Measurements from ENCODE around the gene PDE6B.

PDE6B gene

DNA sequence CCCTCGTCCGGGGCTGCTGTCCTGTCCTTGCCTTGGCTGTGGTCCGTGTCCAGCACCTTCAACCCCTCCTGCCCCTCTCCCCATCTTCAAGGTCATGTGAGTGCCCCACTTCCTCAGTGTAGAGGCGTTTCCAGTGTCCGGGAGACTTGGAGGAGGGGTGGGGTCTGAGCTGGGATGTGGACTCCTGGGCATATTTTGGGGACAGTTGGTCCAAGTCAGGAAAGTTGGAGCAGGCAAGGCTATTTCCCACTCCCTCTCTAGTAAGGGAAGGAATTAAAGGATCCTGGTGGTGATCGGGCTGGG lies 83.2 kb downstream of the PDE6B start:
- DNase-seq: no peak

DNA sequence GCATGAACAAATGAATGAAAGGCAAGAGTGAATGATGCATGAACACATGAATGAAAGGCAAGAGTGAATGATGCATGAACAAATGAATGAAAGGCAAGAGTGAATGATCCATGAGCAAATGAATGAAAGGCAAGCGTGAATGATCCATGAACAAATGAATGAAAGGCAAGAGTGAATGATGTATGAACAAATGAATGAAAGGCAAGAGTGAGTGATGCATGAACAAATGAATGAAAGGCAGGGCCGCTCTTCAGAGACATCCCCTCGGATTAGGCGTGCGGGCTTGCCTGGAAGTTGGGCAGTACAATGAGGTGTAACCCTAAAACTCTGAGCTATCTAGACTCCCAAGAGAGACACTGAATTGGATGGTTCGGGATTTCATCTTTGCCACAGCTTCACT lies 84.0 kb downstream of the PDE6B start:
- DNase-seq: no peak

DNA sequence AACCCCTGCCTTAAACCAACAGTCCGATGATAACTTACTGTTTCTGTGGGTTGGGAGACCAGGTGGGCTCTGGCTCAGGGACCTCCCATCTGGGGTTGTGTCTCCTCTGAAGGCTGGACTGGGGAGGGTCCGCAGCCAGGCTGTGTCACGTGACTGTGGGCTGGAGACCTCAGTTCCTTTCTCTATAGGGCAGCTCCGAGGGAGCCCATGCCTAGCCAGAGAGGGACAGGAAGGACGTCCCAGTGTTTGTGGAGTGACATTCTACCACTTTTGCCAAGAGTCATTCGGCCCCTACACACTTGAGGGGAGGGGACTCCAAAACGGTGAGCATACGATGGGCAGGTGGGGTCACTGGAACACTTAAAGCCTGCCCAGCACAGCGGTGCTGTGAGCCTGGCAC lies 84.7 kb downstream of the PDE6B start:
- no peak for DNase-seq

DNA sequence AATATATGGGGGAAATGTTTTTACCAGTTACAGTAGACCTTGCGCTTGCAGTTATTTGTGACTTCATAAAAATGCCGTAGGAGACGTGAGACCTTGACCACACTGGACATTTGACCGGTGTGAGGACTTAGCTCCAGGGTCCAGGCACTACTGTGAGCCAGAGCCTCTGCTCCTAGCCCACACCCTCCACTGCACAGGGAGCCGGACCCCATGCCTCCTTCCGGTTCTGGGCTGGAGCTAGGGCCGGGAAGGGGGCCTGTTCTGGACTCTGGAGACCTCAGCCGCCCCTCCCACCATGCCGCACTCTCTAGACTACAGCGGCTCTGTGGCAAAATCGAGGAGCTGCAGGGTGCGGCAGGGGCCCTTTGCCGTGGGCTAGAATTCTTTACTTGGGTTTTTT lies 85.5 kb downstream of the PDE6B start:
- no peak for DNase-seq

DNA sequence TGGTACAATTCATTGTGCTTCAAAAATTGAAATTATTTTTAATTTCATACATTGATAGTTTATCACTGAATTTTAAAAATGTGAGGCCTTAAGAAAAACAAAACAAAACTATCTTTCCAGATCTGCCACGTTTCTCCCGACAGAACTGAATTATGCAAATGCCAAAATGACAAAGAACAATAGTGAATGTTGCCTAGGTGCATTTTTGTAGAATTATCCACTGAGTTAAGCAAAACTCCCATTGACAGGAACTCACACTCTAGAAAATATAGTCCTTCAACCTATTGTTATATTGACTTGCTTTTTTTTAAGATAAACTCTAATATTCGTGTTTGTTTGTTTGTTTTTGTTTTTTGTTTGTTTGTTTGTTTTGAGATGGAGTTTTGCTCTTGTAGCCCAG lies 86.7 kb downstream of the PDE6B start:
- no peak for DNase-seq

DNA sequence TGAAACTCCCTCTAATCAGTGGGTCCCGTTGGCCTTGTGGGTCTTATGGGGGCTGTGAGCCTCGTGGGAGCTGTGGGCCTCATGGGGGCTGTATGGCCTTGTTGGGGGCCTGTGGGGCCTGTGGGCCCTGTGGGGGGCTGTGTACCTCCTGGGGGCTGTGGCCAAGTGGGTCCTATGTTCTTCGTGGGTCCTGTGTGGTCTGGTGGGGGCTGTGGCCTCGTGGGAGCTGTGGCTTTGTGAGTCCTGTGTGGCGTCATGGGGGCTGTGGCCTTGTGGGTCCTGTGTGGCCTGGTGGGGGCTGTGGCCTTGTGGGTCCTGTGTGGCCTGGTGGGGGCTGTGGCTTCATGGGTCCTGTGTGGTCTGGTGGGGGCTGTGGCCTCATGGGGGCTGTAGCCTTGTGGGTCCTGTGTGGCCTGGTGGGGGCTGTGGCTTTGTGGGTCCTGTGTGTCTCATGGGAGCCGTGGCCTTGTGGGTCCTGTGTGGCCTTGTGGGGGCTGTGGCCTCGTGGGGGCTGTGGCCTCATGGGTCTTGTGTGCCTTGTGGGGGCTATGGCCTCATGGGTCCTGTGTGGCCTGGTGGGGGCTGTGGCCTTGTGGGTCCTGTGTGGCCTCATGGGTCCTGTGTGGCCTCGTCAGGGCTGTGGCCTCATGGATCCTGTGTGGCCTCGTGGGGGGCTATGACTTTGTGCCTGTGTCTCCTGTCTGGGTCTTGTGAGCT lies 87.7 kb downstream of the PDE6B start:
- no peak for DNase-seq

DNA sequence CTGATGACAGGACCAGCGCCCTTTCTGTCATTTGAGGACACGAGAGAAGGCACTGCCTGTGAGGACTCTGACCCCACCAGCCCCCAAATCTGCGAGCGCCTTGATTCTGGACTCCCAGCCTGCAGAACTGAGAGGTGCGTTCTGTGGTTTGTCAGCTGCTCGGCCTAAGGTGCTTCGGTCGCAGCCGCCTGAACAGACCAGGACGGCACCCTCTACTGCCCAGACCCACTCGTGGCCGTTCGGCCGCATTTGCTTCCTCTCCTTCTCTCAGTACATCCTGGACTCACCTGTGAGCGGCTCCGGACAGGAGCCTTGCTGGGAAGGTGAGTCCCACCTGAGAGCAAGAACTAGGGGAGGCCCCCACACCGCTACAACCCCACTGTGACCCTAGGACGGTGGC lies 88.7 kb downstream of the PDE6B start:
- DNase-seq: no peak

DNA sequence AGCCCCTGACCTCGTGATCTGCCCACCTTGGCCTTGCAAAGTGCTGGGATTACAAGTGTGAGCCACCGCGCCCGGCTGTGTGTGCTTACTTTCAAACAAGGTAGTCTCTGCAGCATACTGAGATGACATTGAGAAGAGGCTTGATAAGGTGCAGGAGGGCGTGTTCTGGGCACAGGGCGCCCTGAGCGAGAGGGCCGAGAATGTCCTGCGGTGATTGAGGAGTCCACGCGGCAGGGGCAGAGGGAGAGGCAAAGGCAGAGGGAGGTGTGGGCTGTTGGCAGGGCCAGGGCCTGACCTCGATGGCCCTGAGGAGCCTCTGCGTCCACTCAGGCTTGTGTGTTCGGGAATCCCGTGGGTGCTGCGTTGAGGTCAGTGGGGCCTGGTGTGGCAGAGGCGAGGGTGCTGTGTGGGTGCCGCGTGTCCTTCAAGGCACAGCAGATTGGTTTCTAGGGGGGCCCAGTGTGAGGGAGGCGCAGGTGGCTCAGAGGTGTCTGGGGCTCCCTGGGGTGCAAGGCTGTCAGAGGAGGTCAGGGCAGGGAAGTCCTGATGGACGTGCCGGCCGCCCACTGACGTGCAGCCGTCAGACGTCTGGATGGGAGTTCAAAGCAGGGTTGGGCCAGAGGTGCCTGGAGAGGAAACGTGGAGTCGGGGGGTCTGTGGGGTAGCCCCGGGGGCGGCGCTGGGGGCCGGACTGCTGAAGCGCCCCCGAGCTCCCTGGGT lies 92.4 kb downstream of the PDE6B start:
- no peak for DNase-seq

DNA sequence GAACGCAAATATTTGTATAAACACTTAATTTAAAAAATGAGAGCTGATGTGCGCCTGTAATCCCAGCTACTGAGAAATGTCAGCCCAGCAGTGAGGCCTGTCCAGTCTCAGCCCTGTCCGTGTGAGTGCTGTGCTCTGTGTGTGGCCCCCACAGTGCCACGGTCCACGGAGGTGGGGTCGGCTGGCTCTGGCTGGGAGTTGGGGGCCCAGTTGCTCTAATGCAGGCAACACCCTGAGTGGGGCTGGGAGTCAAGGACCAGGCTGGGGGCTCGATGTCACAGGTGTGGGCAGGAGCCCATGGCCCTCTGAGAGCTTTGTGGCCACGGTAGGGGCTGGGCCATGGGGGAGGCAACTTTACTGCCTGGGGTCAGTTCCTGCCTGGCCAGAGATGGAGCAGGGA lies 93.1 kb downstream of the PDE6B start:
- no peak for DNase-seq
